ENCODE measurements around the gene STAT6. TPM values are rescaled to one million over a fixed set of nuclear protein-coding genes. Genes with fewer than 3 reads are reported as not detected.

The STAT6 gene
- total and polyA plus RNA-seq, 7 donors: 66.1 to 210 (median 115) TPM

DNA sequence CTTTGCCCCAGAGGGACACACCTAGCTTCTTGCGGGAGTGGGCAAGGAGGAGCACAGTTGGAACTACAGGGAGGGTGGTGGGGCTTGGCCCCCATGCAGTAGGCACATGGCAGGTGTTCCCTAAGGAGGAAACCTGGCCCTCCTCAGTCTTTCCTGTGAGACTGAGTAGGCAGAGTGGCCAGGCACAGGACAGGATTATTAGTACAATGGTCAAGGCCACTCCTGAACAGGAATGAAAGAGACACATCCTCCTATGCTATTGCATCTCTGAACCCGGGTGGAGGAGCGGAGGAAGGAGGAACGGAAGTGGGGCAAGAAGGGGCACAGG is 62.1 kb downstream of the STAT6 start:
- peaks cover 0 to 22% (median 8%) of the 10 kb centered on the region in 4 donors for H3K4me1 ChIP-seq
- TF ChIP-seq POLR2AphosphoS5 (IDR thresholded peaks at IDR 0.05): no peak
- TF ChIP-seq, protein P1, sequence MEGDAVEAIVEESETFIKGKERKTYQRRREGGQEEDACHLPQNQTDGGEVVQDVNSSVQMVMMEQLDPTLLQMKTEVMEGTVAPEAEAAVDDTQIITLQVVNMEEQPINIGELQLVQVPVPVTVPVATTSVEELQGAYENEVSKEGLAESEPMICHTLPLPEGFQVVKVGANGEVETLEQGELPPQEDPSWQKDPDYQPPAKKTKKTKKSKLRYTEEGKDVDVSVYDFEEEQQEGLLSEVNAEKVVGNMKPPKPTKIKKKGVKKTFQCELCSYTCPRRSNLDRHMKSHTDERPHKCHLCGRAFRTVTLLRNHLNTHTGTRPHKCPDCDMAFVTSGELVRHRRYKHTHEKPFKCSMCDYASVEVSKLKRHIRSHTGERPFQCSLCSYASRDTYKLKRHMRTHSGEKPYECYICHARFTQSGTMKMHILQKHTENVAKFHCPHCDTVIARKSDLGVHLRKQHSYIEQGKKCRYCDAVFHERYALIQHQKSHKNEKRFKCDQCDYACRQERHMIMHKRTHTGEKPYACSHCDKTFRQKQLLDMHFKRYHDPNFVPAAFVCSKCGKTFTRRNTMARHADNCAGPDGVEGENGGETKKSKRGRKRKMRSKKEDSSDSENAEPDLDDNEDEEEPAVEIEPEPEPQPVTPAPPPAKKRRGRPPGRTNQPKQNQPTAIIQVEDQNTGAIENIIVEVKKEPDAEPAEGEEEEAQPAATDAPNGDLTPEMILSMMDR (IDR thresholded peaks at IDR 0.05): no peak
- TF ChIP-seq POLR2A (IDR thresholded peaks at IDR 0.05): no peak
- TF ChIP-seq EP300 (IDR thresholded peaks at IDR 0.05): no peak
- H3K4me3 ChIP-seq: no peak overlapping the region
- no peaks in the 10 kb centered on the region for H3K9me3 ChIP-seq
- WGBS, 2 donors: 27 to 69% methylated on average over 4 of the region's 4 CpGs
- intact Hi-C loops (cut with DNase I): no loop called here
- no peak overlapping the region for H3K27ac ChIP-seq
- no peak for DNase-seq
- no peaks in the 10 kb centered on the region for H3K36me3 ChIP-seq
- no peaks in the 10 kb centered on the region for H3K27me3 ChIP-seq

DNA sequence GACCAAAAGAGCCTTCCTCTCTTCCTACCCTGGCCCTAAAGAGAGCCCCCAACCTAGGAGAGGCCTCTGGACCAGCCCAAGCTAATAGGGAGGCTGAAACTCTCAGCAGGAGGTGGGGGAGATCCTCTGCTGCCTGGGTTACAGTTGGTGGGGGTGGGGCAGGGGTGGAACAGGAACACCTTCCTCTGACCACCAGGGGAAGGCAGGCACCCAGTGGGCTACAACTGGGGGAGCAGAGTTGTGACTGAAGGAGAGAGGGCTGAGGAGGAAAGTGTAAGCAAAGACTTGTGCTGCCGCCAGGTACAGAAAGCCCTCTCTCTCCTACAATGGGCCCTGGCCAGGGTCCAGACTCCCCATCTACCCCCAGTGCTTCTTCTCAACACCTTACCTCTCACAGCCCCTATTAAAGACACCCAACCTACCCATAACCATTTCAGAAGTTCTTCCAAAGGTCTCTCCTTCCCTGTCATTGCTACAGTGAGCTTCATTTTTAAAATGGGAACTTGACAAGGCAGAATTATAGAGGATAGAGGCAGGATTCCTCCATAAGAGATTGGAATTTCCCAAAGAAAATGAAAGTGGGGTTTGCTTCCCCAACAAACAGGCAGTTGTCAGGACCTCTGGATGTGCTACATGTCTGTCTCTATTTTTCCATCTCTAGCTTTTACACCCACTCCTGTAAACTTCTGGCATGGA is 62.6 kb downstream of the STAT6 start:
- peaks cover 0 to 22% (median 8%) of the 10 kb centered on the region in 4 donors for H3K4me1 ChIP-seq
- H3K27me3 ChIP-seq: no peaks in the 10 kb centered on the region
- H3K36me3 ChIP-seq: no peaks in the 10 kb centered on the region
- WGBS, 2 donors: 38 to 68% methylated on average over 1 of the region's 1 CpG
- no peaks in the 10 kb centered on the region for H3K9me3 ChIP-seq
- no peak overlapping the region for H3K4me3 ChIP-seq
- H3K27ac ChIP-seq: no peak overlapping the region
- intact Hi-C loops (cut with DNase I): no loop called here
- TF ChIP-seq POLR2AphosphoS5 (IDR thresholded peaks at IDR 0.05): no peak
- TF ChIP-seq EP300 (IDR thresholded peaks at IDR 0.05): no peak
- TF ChIP-seq, protein P1 (IDR thresholded peaks at IDR 0.05): no peak
- TF ChIP-seq POLR2A (IDR thresholded peaks at IDR 0.05): no peak
- DNase-seq: no peak

DNA sequence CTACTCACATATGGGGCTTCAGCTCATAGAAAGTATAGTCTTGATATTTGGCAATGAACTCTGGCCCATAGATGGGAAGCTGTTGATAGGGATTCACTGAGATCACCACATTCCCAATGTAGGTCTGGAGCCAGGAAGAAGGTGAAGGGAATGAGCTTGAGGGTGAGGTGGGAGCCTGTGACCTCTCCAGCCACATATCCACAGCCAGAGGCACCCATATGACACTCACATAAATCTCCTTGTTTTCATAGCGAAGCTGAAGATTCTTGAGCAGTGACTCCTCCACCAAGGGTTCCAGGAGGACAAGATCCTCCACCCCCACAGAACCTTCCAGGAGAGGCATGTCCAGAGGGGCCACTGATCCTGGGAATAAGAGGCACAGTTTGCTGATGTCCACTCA is 63.2 kb downstream of the STAT6 start:
- 73 to 75% methylated on average over 1 of the region's 1 CpG for WGBS, 2 donors
- Histone ChIP-seq H3K27me3 (no peaks in the 10 kb centered on the region), H3K36me3 (no peaks in the 10 kb centered on the region), H3K9me3 (no peaks in the 10 kb centered on the region), H3K4me1 (peaks cover 0 to 22% (median 8%) of the 10 kb centered on the region in 4 donors), H3K27ac (no peak overlapping the region), H3K4me3 (no peak overlapping the region)
- DNase-seq: no peak
- intact Hi-C loops (cut with DNase I): no loop called here
- TF ChIP-seq, protein P1 (IDR thresholded peaks at IDR 0.05): no peak
- TF ChIP-seq POLR2AphosphoS5 (IDR thresholded peaks at IDR 0.05) (no peak), POLR2A (IDR thresholded peaks at IDR 0.05) (no peak), EP300 (IDR thresholded peaks at IDR 0.05) (no peak)

DNA sequence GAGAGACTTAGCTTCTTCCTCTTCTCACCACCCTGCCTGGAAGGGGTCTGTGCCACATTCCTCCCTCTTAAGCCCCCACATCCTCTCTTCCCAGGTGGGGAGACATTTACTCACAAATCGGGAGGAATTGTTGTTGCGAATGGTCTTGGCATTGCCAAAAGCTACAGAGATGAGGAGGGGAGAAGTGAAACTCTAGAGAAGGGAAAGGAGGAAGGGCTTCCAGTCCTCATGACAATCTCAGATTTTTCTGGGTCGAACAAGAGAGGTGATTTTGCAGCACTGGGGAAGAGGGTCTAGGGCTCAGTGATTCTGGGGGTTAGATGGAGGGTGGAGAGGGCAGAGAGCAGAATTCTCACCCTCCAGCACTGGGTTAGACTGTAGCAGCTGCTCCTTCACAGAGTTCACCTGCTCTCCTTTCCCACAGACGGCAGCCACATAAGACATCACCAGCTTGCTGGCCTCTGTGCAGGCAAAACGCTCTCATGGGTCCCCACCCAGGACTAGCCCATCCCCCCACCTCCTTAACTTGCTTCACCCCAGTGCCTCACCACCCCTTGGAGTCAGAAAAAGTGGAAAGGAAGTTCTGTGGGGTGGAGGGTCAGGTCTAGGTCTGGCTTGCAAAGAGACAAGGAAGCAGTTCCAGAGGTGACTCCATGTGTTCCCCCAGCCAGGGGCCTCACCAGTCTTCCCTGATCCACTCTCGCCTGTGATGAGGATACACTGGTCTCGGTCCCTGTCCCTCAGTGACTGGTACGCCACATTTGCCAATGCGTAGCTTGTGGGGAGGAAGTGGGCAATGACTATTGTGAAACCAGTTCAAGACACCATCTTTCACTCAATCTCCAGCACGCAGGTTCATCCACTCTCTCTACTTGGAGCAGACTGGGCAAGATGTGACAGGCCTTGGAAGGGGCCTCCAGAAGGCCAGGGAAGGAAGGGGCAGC is 63.9 kb downstream of the STAT6 start:
- TF ChIP-seq, protein P1 (IDR thresholded peaks at IDR 0.05): no peak
- TF ChIP-seq EP300 (IDR thresholded peaks at IDR 0.05): no peak
- TF ChIP-seq POLR2AphosphoS5 (IDR thresholded peaks at IDR 0.05): no peak
- no peak for TF ChIP-seq POLR2A (IDR thresholded peaks at IDR 0.05)
- 62 to 78% methylated on average over 10 of the region's 10 CpGs for WGBS, 2 donors
- no peak overlapping the region for H3K27ac ChIP-seq
- no peaks in the 10 kb centered on the region for H3K27me3 ChIP-seq
- H3K36me3 ChIP-seq: no peaks in the 10 kb centered on the region
- H3K4me3 ChIP-seq: no peak overlapping the region
- intact Hi-C loops (cut with DNase I): no loop called here
- DNase-seq: no peak
- peaks cover 0 to 22% (median 8%) of the 10 kb centered on the region in 4 donors for H3K4me1 ChIP-seq
- H3K9me3 ChIP-seq: no peaks in the 10 kb centered on the region
